ENCODE data around the gene ELP2.
"Not testable (repeated sequence)": the region's sequence is repeated elsewhere in the genome, so short reads cannot be mapped to it uniquely, and the experiment has no call there.

The ELP2 gene

DNA sequence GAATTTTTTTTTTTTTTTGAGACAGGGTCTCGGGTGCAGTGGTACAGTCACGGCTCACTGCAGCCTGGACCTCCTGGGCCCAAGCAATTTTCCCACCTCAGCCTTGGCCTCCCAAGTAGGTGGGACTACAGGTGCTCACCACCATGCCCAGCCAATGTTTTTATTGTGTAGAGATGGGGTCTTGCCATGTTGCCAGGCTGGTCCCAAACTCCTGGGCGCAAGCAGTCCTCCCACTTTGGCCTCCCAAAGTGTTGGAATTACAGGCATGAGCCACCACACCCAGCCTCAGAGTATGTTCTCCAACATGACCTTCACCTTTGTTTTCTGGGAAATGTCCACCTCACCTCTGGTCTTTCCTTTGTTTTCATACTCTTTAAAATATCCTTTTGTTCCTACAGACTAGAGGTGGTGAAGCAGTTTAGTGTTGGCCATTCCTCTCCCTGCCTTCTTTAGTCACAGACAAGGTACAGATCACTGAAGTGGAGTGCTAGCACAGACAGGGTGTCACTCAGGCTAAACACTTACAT is 38.1 kb downstream of the ELP2 start:
- no peak overlapping the region for H2BK5ac ChIP-seq (ENCODE audit: low read length)
- no peak overlapping the region for H3K4ac ChIP-seq (ENCODE audit: low read length)
- no peaks in the 10 kb centered on the region for H3K79me1 ChIP-seq (ENCODE audit: low read depth, low read length)
- no peak overlapping the region for H3K27ac ChIP-seq (replicated peaks; ENCODE audit: low read length)
- no peaks in the 10 kb centered on the region for H3K27me3 ChIP-seq (ENCODE audit: control insufficient read depth in 3 of 3, insufficient read depth in 3 of 3, low read depth in 1 of 3, low read length in 3 of 3)
- H2AFZ ChIP-seq (ENCODE audit: low read length) = no peak overlapping the region
- no peak overlapping the region for H3K23ac ChIP-seq (ENCODE audit: low read depth, low read length, poor library complexity)
- H4K8ac ChIP-seq (ENCODE audit: low read depth, low read length) = no peak overlapping the region
- H2BK12ac ChIP-seq (ENCODE audit: low read length) = no peak overlapping the region
- H3K4me2 ChIP-seq (ENCODE audit: insufficient read depth, low read length, poor library complexity, severe bottlenecking) = no peak overlapping the region
- H2BK15ac ChIP-seq (ENCODE audit: low read length) = no peak overlapping the region
- no peak for DNase-seq (ENCODE audit: low spot score)
- H3K9ac ChIP-seq (ENCODE audit: low read depth, low read length, poor library complexity) = no peak overlapping the region
- H3K14ac ChIP-seq (ENCODE audit: low read length) = no peak overlapping the region
- H3K4me1 ChIP-seq (ENCODE audit: control insufficient read depth in 2 of 2, insufficient read depth in 1 of 2, low read depth in 1 of 2, low read length in 2 of 2) = no peaks in the 10 kb centered on the region
- no peaks in the 10 kb centered on the region for H3K9me3 ChIP-seq (replicated peaks in 1 of 2; ENCODE audit: control insufficient read depth in 2 of 2, insufficient read depth in 1 of 2, low read depth in 1 of 2, low read length in 2 of 2)
- no CpG with 5 or more reads among the region's 3 CpGs for WGBS, 2 donors (ENCODE audit: extremely low coverage in 2 of 2, insufficient read length in 2 of 2, insufficient replicate concordance in 1 of 2)
- H3K36me3 ChIP-seq (replicated peaks in 1 of 2; ENCODE audit: control insufficient read depth in 2 of 2, insufficient read depth in 2 of 2, low read length in 2 of 2) = peaks cover 29 to 94% of the 10 kb centered on the region in 2 donors
- H2BK120ac ChIP-seq (ENCODE audit: low read depth, low read length) = no peak overlapping the region
- H3K4me3 ChIP-seq (ENCODE audit: low read length in 2 of 2) = no peak overlapping the region
- H2AK5ac ChIP-seq (ENCODE audit: low read depth, low read length) = no peak overlapping the region
- no peak overlapping the region for H4K91ac ChIP-seq (ENCODE audit: low read depth, low read length, poor library complexity)
- H3K18ac ChIP-seq (ENCODE audit: low read length) = no peak overlapping the region

DNA sequence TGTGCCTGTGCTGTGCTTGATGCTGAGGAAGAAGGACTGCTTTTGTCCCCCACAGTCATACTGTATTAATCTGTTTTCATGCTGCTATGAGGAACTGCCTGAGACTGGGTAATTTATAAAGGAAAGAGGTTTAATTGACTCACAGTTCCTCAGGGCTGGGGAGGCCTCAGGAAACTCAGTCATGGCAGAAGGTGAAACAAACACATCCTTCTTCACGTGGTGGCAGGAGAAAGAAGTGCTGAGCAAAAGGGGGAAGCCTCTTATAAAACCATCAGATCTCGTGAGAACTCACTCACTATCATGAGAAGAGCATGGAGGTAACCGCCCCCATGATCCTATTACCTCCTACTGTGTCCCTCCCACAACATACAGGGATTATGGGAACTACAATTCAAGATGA is 38.6 kb downstream of the ELP2 start:
- H2BK15ac ChIP-seq (ENCODE audit: low read length); H2BK12ac ChIP-seq (ENCODE audit: low read length); H3K23ac ChIP-seq (ENCODE audit: low read depth, low read length, poor library complexity); DNase-seq (ENCODE audit: low spot score); H3K27ac ChIP-seq (replicated peaks; ENCODE audit: low read length); H4K8ac ChIP-seq (ENCODE audit: low read depth, low read length); H3K9ac ChIP-seq (ENCODE audit: low read depth, low read length, poor library complexity); H3K18ac ChIP-seq (ENCODE audit: low read length); H4K91ac ChIP-seq (ENCODE audit: low read depth, low read length, poor library complexity); H3K79me1 ChIP-seq (ENCODE audit: low read depth, low read length); H3K4me1 ChIP-seq (ENCODE audit: control insufficient read depth in 2 of 2, insufficient read depth in 1 of 2, low read depth in 1 of 2, low read length in 2 of 2); H3K9me3 ChIP-seq (replicated peaks in 1 of 2; ENCODE audit: control insufficient read depth in 2 of 2, insufficient read depth in 1 of 2, low read depth in 1 of 2, low read length in 2 of 2); H3K4me2 ChIP-seq (ENCODE audit: insufficient read depth, low read length, poor library complexity, severe bottlenecking); H3K27me3 ChIP-seq (ENCODE audit: control insufficient read depth in 3 of 3, insufficient read depth in 3 of 3, low read depth in 1 of 3, low read length in 3 of 3); H2BK5ac ChIP-seq (ENCODE audit: low read length); H2BK120ac ChIP-seq (ENCODE audit: low read depth, low read length); H3K4ac ChIP-seq (ENCODE audit: low read length); H3K14ac ChIP-seq (ENCODE audit: low read length); H2AK5ac ChIP-seq (ENCODE audit: low read depth, low read length); H2AFZ ChIP-seq (ENCODE audit: low read length); H3K4me3 ChIP-seq (ENCODE audit: low read length in 2 of 2): not testable (repeated sequence)
- no CpG with 5 or more reads among the region's 3 CpGs for WGBS, 2 donors (ENCODE audit: extremely low coverage in 2 of 2, insufficient read length in 2 of 2, insufficient replicate concordance in 1 of 2)
- H3K36me3 ChIP-seq (replicated peaks in 1 of 2; ENCODE audit: control insufficient read depth in 2 of 2, insufficient read depth in 2 of 2, low read length in 2 of 2) = peaks cover 26 to 94% of the 10 kb centered on the region in 2 donors

DNA sequence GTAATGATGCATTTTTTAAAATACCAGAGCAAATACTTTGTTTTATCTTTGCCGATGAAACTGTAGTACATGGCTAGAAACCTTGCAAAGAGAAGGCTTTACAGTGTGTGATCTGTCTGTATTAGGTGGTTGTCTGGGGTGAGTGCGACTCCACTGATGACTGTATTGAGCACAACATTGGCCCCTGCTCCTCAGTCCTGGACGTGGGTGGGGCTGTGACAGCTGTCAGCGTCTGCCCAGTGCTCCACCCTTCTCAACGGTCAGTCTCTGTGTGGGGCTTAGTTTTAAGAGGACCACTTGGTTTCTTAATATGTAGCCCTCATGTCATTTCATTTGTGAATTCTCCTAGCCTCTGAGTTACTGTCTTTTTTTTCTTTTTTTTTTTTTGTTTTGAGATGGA is 40.2 kb downstream of the ELP2 start:
- Histone ChIP-seq H4K91ac (ENCODE audit: low read depth, low read length, poor library complexity) (no peak overlapping the region), H2BK120ac (ENCODE audit: low read depth, low read length) (no peak overlapping the region), H3K14ac (ENCODE audit: low read length) (no peak overlapping the region), H2BK5ac (ENCODE audit: low read length) (no peak overlapping the region), H2AFZ (ENCODE audit: low read length) (no peak overlapping the region), H2AK5ac (ENCODE audit: low read depth, low read length) (no peak overlapping the region), H3K18ac (ENCODE audit: low read length) (no peak overlapping the region), H4K8ac (ENCODE audit: low read depth, low read length) (no peak overlapping the region), H3K27ac (replicated peaks; ENCODE audit: low read length) (no peak overlapping the region), H3K79me1 (ENCODE audit: low read depth, low read length) (no peaks in the 10 kb centered on the region), H2BK15ac (ENCODE audit: low read length) (no peak overlapping the region), H3K27me3 (ENCODE audit: control insufficient read depth in 3 of 3, insufficient read depth in 3 of 3, low read depth in 1 of 3, low read length in 3 of 3) (no peaks in the 10 kb centered on the region), H3K4ac (ENCODE audit: low read length) (no peak overlapping the region), H3K4me2 (ENCODE audit: insufficient read depth, low read length, poor library complexity, severe bottlenecking) (no peak overlapping the region), H3K4me3 (ENCODE audit: low read length in 2 of 2) (no peak overlapping the region), H2BK12ac (ENCODE audit: low read length) (no peak overlapping the region), H3K9me3 (replicated peaks in 1 of 2; ENCODE audit: control insufficient read depth in 2 of 2, insufficient read depth in 1 of 2, low read depth in 1 of 2, low read length in 2 of 2) (no peaks in the 10 kb centered on the region), H3K36me3 (replicated peaks in 1 of 2; ENCODE audit: control insufficient read depth in 2 of 2, insufficient read depth in 2 of 2, low read length in 2 of 2) (peaks cover 23 to 94% of the 10 kb centered on the region in 2 donors), H3K9ac (ENCODE audit: low read depth, low read length, poor library complexity) (no peak overlapping the region), H3K4me1 (ENCODE audit: control insufficient read depth in 2 of 2, insufficient read depth in 1 of 2, low read depth in 1 of 2, low read length in 2 of 2) (no peaks in the 10 kb centered on the region), H3K23ac (ENCODE audit: low read depth, low read length, poor library complexity) (no peak overlapping the region)
- no peak for DNase-seq (ENCODE audit: low spot score)
- no CpG with 5 or more reads among the region's 5 CpGs for WGBS, 2 donors (ENCODE audit: extremely low coverage in 2 of 2, insufficient read length in 2 of 2, insufficient replicate concordance in 1 of 2)

DNA sequence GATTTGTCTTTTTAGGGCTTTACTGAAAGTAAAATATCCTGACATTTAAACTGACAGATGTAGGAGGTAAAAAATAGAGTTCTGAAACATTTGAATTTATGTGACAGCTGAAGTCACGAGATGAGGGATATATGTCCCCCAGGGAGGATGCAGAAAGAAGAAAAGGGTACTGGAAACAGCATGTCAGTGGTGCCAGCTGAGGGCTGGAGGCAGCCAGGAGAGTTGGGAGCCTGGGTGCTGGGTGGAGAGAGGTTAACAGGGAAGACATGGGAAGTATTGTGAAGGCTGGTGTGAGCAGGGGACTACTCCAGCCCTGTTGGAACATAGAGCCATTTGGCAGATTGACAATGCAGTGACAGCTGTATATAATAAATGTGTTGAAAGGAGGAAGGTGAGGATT is 45.8 kb downstream of the ELP2 start:
- no peak overlapping the region for H2BK15ac ChIP-seq (ENCODE audit: low read length)
- H3K4ac ChIP-seq (ENCODE audit: low read length) = no peak overlapping the region
- H3K4me3 ChIP-seq (ENCODE audit: low read length in 2 of 2) = no peak overlapping the region
- H3K27me3 ChIP-seq (ENCODE audit: control insufficient read depth in 3 of 3, insufficient read depth in 3 of 3, low read depth in 1 of 3, low read length in 3 of 3) = no peaks in the 10 kb centered on the region
- H3K4me1 ChIP-seq (ENCODE audit: control insufficient read depth in 2 of 2, insufficient read depth in 1 of 2, low read depth in 1 of 2, low read length in 2 of 2) = no peaks in the 10 kb centered on the region
- H2BK12ac ChIP-seq (ENCODE audit: low read length) = no peak overlapping the region
- H4K8ac ChIP-seq (ENCODE audit: low read depth, low read length) = no peak overlapping the region
- H2AK5ac ChIP-seq (ENCODE audit: low read depth, low read length) = no peak overlapping the region
- H4K91ac ChIP-seq (ENCODE audit: low read depth, low read length, poor library complexity) = no peak overlapping the region
- H2AFZ ChIP-seq (ENCODE audit: low read length) = no peak overlapping the region
- H3K18ac ChIP-seq (ENCODE audit: low read length) = no peak overlapping the region
- H3K27ac ChIP-seq (replicated peaks; ENCODE audit: low read length) = no peak overlapping the region
- H3K9ac ChIP-seq (ENCODE audit: low read depth, low read length, poor library complexity) = no peak overlapping the region
- no peak overlapping the region for H3K4me2 ChIP-seq (ENCODE audit: insufficient read depth, low read length, poor library complexity, severe bottlenecking)
- H2BK120ac ChIP-seq (ENCODE audit: low read depth, low read length) = no peak overlapping the region
- H3K23ac ChIP-seq (ENCODE audit: low read depth, low read length, poor library complexity) = no peak overlapping the region
- no peak overlapping the region for H3K14ac ChIP-seq (ENCODE audit: low read length)
- peaks cover 17 to 77% of the 10 kb centered on the region in 2 donors for H3K36me3 ChIP-seq (replicated peaks in 1 of 2; ENCODE audit: control insufficient read depth in 2 of 2, insufficient read depth in 2 of 2, low read length in 2 of 2)
- no CpG with 5 or more reads among the region's 1 CpG for WGBS, 2 donors (ENCODE audit: extremely low coverage in 2 of 2, insufficient read length in 2 of 2, insufficient replicate concordance in 1 of 2)
- no peak overlapping the region for H2BK5ac ChIP-seq (ENCODE audit: low read length)
- no peaks in the 10 kb centered on the region for H3K79me1 ChIP-seq (ENCODE audit: low read depth, low read length)
- no peaks in the 10 kb centered on the region for H3K9me3 ChIP-seq (replicated peaks in 1 of 2; ENCODE audit: control insufficient read depth in 2 of 2, insufficient read depth in 1 of 2, low read depth in 1 of 2, low read length in 2 of 2)
- no peak for DNase-seq (ENCODE audit: low spot score)
